NCI-H146 (cell line): ENCODE data around the gene UBAC2.

Experiments used
- DNase-seq: peaks from one replicate; lab custom pipeline; 2025; lab: John Stamatoyannopoulos, UW

Gene UBAC2

GRCh38 chr13:99296398-99296797 is 95.7 kb downstream of the UBAC2 start:
- no peak for DNase-seq

GRCh38 chr13:99297331-99297730 is 96.7 kb downstream of the UBAC2 start:
- DNase-seq, result no peak

DNA sequence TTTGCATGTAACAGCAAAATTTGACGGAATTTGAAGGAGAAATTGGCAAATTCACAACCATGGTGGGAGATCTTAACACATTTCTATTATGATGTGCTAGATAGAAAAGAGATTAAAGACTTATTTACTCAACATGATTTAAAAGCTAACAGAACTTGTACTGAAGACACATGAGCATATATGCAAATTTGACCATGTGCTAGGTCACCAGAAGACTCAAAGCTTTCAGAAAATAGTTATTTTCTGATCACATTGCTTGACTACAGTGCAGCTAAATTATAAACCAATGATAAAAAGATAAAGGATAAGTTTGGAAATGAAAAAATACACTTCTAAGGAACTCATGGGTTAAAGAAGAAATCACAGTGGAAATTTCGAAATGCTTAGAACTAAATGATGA is 97.4 kb downstream of the UBAC2 start:
- DNase-seq, result no peak

- DNase-seq, result no peak
These were observed 98.7 kb downstream of the UBAC2 start for GRCh38 chr13:99299256-99299919.

DNA sequence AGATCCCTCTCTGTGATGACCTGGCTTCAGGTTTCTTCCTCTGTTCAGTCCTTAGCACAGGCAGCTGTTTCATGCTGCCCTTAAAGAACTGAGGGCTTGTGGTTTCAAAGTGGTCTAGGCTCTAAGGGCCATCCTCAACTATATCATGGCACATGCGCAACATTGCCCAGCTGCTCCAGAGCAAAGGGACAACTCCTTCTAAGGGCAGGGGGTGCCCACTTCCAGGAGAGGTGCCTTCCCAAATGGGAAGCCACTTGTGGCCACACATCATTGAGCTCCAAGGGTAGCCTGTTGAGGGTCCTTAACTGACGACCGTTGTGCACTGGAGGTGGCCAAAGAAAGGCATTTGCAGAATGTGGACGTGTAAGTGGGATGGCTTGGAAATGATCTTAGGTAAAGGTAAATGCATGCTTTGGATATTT is 99.3 kb downstream of the UBAC2 start:
- DNase-seq, result no peak

GRCh38 chr13:99301056-99301838 is 100.6 kb downstream of the UBAC2 start:
- no peak for DNase-seq

DNA sequence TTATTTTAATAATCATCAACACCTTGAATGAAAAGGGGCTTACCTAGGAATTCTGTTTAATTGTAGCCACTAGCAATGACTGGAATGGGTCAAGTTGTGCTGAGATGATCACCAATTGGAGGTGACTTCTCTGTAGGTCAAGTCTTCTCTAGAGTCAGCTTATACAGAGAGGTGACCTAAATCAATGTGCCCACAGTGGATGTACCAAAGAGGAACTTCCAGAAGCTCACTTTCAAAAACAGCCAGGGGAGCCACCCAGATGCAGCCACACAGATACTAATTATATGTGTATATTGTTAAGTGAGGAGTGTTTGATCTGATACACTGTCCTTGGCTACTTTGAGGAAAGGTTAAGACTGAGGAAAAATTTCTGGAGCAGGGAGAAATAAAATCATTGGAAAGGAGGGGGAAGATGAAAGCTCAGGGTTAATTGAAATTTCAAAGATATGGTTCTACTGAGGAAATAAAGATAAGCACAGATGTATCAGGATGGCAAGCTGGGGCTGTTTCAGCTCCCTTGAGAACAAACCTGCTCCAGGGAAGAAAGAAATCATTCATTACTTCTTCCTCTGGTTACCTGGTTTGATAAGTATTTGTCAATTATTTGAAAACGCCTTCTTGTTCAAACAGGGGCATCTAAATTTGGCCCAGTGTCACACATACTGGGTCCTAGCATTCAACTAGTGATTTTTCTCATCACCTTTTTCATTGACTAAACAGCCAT is 101.4 kb downstream of the UBAC2 start:
- DNase-seq, result no peak

DNA sequence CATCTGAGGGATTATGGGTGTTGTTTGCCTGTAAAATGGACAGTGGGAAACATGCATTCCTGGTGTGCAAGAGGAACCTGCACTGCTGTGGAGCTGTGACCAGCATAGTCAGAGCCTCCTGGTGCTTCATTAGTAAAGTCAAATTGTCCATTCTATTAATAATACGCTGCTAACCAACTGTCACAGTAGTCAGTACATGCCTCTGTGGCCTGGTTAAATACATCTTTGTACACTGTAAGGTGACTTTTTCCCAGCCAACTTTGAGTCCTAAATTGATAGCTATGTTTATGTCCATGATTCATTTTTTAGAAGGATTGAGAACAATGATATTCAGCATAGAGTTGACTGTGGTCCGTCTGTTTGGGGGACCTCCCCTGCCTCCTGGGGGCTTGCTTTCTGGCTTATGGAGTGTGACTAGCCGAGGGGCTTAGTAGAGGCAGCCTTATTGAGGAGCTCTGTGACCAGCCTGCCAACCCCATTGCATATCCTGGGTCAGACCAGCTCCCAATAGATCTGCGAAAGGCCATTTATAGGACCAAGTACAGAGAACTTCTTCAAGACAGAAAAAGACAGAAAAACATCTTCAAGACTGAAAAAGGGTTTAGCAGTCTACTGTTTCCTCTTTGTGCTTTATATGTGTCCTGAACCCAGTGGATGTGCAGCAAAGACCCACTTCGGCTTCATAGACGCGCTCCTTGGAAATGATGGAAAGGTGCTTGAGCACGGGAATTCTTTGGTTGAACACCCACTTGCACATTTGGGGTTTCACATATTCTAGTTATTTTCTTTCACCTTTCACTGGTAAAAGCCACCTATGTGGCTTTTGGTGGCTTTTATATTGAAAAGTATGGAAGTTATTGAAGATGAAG is 102.2 kb downstream of the UBAC2 start:
- no peak for DNase-seq

DNA sequence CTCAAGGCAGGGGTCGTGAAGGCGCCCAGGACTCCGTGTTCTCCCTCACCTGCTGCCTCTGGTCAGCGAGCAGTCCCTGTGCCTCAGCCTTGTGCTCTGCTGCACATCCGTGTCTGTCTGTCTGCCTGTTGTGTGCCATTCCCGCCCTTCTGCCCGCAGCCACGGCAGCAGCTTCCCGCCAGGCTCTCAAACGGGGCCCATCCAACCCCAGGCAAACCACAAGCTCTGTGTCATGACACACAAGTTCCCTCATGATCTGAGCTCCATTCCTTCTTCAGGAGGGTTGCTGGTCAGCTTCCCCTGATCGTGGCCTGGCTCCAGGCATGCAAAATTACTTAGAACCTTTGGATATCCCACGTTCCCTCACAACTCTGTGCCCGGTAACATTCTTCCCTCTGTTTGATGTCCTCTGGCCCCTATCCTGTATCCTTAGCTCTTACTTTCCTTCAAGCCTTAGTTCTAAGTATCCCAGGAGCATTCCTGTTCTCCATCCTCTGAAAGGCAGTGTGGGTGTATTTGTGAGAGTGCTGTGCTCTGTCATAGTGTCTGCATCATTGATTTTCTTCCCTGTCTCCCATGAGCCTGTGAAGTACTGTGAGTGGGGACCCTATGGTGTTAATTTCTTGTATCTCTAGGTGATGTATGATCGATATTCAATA is 103.3 kb downstream of the UBAC2 start:
- no peak for DNase-seq

DNA sequence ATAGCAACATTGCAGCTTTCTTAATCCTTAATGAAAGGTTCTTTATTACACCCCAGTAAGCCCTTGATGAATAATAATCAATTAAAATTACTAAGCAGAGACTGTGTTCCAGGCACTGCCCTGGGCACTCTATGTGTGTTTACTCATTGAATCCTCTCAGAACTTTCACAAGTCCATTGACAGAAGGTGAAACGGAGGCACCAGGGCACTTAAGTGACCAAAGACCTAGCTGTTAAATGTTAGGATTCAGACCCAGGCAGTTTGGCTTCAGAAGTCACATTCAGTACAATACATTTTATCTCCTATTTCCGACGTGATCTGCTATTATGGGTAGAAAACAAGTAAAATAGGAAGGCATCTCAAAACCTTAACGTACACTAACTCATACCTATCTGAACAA is 103.9 kb downstream of the UBAC2 start:
- no peak for DNase-seq

- no peak for DNase-seq
These were observed 104.5 kb downstream of the UBAC2 start for GRCh38 chr13:99305158-99305557.

GRCh38 chr13:99305566-99305965 is 104.9 kb downstream of the UBAC2 start:
- DNase-seq, result no peak

DNA sequence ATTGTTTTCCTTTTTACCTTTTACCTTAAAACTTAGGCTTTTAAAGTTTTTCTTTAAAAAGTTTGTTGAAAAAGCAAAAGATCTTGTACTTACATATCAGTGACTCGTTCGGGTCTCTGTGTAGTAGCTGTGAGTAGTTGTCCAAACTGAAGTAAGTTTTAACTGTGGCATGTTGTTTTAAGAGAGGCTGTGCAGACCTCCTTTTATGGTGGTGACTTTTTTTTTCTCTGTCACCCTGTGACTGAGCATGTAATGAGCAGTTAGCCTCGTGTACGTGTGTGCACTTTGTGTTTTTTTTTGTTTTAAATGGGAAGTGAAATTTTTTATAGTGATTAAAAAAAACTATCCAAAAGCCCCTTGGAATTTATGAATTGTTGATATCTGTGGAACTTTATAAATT is 106.6 kb downstream of the UBAC2 start, which contains the start of gene GPR183:
Gene GPR183 (minus strand): TSS at position 153 of the 400 bp plus-strand sequence. CDS start 11,254 bp downstream, outside the sequence.
- no peak for DNase-seq

- DNase-seq, result no peak
These were observed 107.1 kb downstream of the UBAC2 start for GRCh38 chr13:99307648-99308339.

GRCh38 chr13:99308471-99309087 is 107.9 kb downstream of the UBAC2 start:
- no peak for DNase-seq

DNA sequence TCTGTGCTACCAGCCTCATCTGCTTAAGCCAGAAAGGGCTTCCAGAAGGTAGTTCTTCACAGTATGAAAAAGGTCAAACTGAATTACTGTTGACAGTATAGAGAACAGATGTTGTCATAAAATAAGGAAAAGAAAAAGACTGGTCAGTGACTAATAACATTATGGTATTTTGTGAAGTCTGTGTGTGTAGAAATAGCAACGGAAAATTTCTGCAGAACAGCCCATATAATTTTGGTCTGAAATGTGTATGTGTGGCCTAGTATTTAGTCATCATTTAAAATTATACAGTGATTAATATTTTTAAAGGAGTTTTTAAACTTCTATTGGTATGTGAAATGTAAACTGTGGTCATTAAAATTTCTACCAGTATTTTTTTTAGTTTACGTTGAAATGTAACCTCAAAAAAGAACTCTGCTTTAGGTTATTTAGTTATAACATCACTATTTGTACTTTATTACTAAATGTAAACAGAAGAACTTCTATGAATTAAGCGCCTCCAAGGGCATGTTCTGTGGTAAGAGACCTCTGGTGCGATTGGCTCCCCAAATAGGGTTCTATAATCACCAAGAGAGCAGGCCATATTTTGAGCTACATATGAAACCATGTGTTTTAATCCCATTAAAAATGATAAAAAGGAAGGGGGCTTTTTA is 109.9 kb downstream of the UBAC2 start:
- no peak for DNase-seq

- no peak for DNase-seq
These were observed 110.5 kb downstream of the UBAC2 start for GRCh38 chr13:99311137-99311536.

GRCh38 chr13:99311748-99312492 is 111.3 kb downstream of the UBAC2 start:
- no peak for DNase-seq

DNA sequence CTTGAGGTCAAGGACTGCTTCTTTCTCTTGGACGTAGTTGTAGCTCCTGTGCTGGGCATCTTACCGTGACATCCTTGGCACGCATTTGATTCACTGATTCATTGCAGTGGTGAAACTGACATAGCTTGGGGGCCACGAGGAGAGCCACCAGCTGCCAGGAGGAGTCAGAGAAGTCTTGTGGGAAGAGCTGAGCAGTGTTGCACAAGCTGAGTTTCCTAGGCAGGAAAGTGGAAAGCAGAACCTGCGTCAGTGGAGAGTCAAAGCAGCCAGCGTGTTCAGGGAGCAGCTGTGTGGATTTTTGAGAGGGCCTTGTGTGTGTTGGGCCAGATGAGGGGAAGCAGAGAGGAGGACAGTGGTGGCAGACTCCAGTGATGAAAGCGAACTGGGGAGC is 111.8 kb downstream of the UBAC2 start:
- no peak for DNase-seq
